ENCODE measurements around the gene ASIC2.

The ASIC2 gene

GRCh38 chr17:33178681-33179080 lies 114.4 kb downstream of the ASIC2 start:
- DNase-seq (ENCODE audit: extremely low read depth, low read depth): no peak
- no peak overlapping the region for H3K4me3 ChIP-seq (replicated peaks; ENCODE audit: low read depth, low read length)
- TF ChIP-seq, protein P1, sequence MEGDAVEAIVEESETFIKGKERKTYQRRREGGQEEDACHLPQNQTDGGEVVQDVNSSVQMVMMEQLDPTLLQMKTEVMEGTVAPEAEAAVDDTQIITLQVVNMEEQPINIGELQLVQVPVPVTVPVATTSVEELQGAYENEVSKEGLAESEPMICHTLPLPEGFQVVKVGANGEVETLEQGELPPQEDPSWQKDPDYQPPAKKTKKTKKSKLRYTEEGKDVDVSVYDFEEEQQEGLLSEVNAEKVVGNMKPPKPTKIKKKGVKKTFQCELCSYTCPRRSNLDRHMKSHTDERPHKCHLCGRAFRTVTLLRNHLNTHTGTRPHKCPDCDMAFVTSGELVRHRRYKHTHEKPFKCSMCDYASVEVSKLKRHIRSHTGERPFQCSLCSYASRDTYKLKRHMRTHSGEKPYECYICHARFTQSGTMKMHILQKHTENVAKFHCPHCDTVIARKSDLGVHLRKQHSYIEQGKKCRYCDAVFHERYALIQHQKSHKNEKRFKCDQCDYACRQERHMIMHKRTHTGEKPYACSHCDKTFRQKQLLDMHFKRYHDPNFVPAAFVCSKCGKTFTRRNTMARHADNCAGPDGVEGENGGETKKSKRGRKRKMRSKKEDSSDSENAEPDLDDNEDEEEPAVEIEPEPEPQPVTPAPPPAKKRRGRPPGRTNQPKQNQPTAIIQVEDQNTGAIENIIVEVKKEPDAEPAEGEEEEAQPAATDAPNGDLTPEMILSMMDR (IDR thresholded peaks at IDR 0.05; ENCODE audit: low read depth, low read length, missing control alignments): no peak

GRCh38 chr17:33175562-33175961 lies 117.5 kb downstream of the ASIC2 start:
- TF ChIP-seq, protein P1 (IDR thresholded peaks at IDR 0.05; ENCODE audit: low read depth, low read length, missing control alignments): no peak
- H3K4me3 ChIP-seq (replicated peaks; ENCODE audit: low read depth, low read length): no peak overlapping the region
- no peak for DNase-seq (ENCODE audit: extremely low read depth, low read depth)

- H3K4me3 ChIP-seq (replicated peaks; ENCODE audit: low read depth, low read length): no peak overlapping the region
- TF ChIP-seq, protein P1 (IDR thresholded peaks at IDR 0.05; ENCODE audit: low read depth, low read length, missing control alignments): no peak
- DNase-seq (ENCODE audit: extremely low read depth, low read depth): no peak
Measured at GRCh38 chr17:33171931-33172330, 121.2 kb downstream of the ASIC2 start.

GRCh38 chr17:33169580-33170285 lies 123.4 kb downstream of the ASIC2 start:
- no peak for DNase-seq (ENCODE audit: extremely low read depth, low read depth)
- TF ChIP-seq, protein P1 (IDR thresholded peaks at IDR 0.05; ENCODE audit: low read depth, low read length, missing control alignments): no peak

DNA sequence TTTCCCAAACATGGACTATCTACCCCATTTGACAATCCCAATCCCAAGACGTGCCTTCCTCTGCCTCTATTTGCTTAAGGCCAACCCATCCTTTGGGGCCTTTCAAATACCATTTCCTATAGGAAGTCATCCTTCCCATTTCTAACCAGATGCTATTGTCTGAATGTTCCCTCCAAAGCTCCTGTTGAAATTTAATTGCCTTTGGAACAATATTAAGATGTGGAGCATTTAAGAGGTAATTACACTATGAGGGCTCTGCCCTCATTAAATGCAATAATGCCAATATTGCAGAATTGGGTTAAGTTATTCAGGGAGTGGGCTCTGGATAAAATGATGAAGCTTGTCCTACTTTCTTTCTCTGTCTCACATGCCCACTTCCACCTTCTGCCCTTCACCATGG lies 125.4 kb downstream of the ASIC2 start:
- DNase-seq (ENCODE audit: extremely low read depth, low read depth): no peak
- no peak overlapping the region for H3K4me3 ChIP-seq (replicated peaks; ENCODE audit: low read depth, low read length)
- TF ChIP-seq, protein P1 (IDR thresholded peaks at IDR 0.05; ENCODE audit: low read depth, low read length, missing control alignments): no peak

More at GRCh38 chr17:33169580-33170285, 123.4 kb downstream of the ASIC2 start:
- no peak overlapping the region for H3K4me3 ChIP-seq (replicated peaks; ENCODE audit: low read depth, low read length)

DNA sequence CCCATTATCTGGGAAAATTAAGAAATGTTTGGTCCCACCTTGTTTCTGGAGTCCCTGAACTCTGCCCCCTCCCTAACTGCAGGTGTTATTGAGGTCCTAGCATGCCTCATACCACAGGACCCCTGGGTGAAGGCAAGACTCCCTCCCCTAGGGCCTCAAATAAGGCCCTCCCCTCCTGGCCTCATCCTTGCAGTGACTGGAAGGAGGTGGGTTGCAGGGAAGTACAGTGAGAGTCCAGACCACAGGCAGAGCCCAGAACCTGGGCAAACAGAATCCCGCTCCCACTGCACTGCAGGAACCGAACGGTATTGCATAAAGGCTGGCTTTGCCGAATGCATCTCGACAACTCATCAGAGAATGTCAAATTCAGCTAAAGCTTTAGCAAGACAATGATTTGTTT lies 126.6 kb downstream of the ASIC2 start:
- no peak overlapping the region for H3K4me3 ChIP-seq (replicated peaks; ENCODE audit: low read depth, low read length)
- DNase-seq (ENCODE audit: extremely low read depth, low read depth): no peak
- TF ChIP-seq, protein P1 (IDR thresholded peaks at IDR 0.05; ENCODE audit: low read depth, low read length, missing control alignments): no peak
